HepG2 (cell line): ENCODE data around the gene CDC34. TPM values are rescaled to one million over a fixed set of nuclear protein-coding genes. Genes with fewer than 3 reads are reported as not detected.

Experiments
- EED ChIP-seq: sonication (generic); formaldehyde crosslinking; IDR thresholded peaks from 2 replicates; pipeline ENCODE4 v1.5.0; 2020; ENCODE audit warnings: mild to moderate bottlenecking, missing genetic modification reagents
- ERF ChIP-seq: IDR thresholded peaks from 2 replicates; pipeline ENCODE4 v1.6.1; 2018; ENCODE audit warnings: missing biosample characterization, missing genetic modification reagents
- FOXA3 ChIP-seq: IDR thresholded peaks from 2 replicates; pipeline ENCODE4 v1.6.1; 2016; ENCODE audit warnings: missing genetic modification reagents, missing compliant biosample characterization
- FOXO1 ChIP-seq: sonication (generic); formaldehyde crosslinking; IDR thresholded peaks from 2 replicates; pipeline ENCODE4 v1.4.0; 2020; ENCODE audit warnings: missing genetic modification reagents
- GABPB1 ChIP-seq: IDR thresholded peaks from 2 replicates; pipeline ENCODE4 v1.6.1; 2016; ENCODE audit warnings: mild to moderate bottlenecking, missing genetic modification reagents, moderate library complexity, missing compliant biosample characterization
- KDM1A ChIP-seq: IDR thresholded peaks from 2 replicates; pipeline ENCODE4 v1.6.1; 2016; ENCODE audit warnings: missing compliant biosample characterization
- SALL2 ChIP-seq: sonication (generic); formaldehyde crosslinking; IDR thresholded peaks from 2 replicates; pipeline ENCODE4 v1.8.1; 2023; ENCODE audit warnings: mild to moderate bottlenecking, missing genetic modification reagents, inconsistent platforms
- THYN1 ChIP-seq: sonication (generic); formaldehyde crosslinking; IDR thresholded peaks from 2 replicates; pipeline ENCODE4 v1.8.1; 2023; ENCODE audit warnings: low read depth, mild to moderate bottlenecking, moderate library complexity, missing genetic modification reagents, borderline replicate concordance
- ZNF280B ChIP-seq: sonication (generic); formaldehyde crosslinking; IDR thresholded peaks from 2 replicates; pipeline ENCODE4 v1.5.0; 2020; ENCODE audit warnings: missing genetic modification reagents, mild to moderate bottlenecking, borderline replicate concordance
- ZNF460 ChIP-seq: sonication (generic); formaldehyde crosslinking; IDR thresholded peaks from 2 replicates; pipeline ENCODE4 v1.5.1; 2020; ENCODE audit warnings: missing genetic modification reagents, mild to moderate bottlenecking, borderline replicate concordance
- ZNF746 ChIP-seq: sonication (generic); formaldehyde crosslinking; IDR thresholded peaks from 2 replicates; pipeline ENCODE4 v1.8.0; 2022; ENCODE audit warnings: mild to moderate bottlenecking, missing genetic modification reagents
- ZNF773 ChIP-seq: sonication (generic); formaldehyde crosslinking; IDR thresholded peaks from 2 replicates; pipeline ENCODE4 v1.4.0; 2020; ENCODE audit warnings: missing genetic modification reagents, borderline replicate concordance
- ZNF800 ChIP-seq: sonication (generic); formaldehyde crosslinking; IDR thresholded peaks from 2 replicates; pipeline ENCODE4 v1.4.0; 2020; ENCODE audit warnings: missing genetic modification reagents
- ZSCAN20 ChIP-seq: sonication (generic); formaldehyde crosslinking; IDR thresholded peaks from 2 replicates; pipeline ENCODE4 v1.4.0; 2020; ENCODE audit warnings: missing genetic modification reagents, mild to moderate bottlenecking, borderline replicate concordance
- polyA plus RNA-seq, 8 experiments: library from polyadenylated mRNA; depleted of rRNA in 3 of 8; stranded (reverse) in 7 of 8; unstranded in 1 of 8; fragments of >200 nt; fragmentation: Illumina TruSeq in 4 of 8; extraction: Trizol in 4 of 8; gene quantifications; 2 replicates each; pipeline versions ENCODE4 v1.2.1 to v1.2.3, GENCODE V29; 2011 to 2016; ENCODE audit warnings: low read depth in 4 of 8, missing spikeins in 1 of 8, mixed read lengths in 1 of 8; ENCODE audit not compliant: insufficient read depth in 1 of 8
- total RNA-seq, 5 experiments: library from RNA; depleted of rRNA; stranded (reverse); fragments of >200 nt; fragmentation: Illumina TruSeq; extraction: Trizol; gene quantifications; 2 replicates each; pipeline ENCODE4 v1.2.3, GENCODE V29; 2016; ENCODE audit warnings: low read depth in 1 of 5
- TF ChIP-seq, protein P1 (sequence below): sonication (generic); formaldehyde crosslinking; IDR thresholded peaks from 2 replicates; pipeline ENCODE4 v1.4.0; 2020; ENCODE audit warnings: missing genetic modification reagents, borderline replicate concordance
- TF ChIP-seq, protein P2 (sequence below): IDR thresholded peaks from 2 replicates; pipeline ENCODE4 v1.6.1; 2016; ENCODE audit warnings: mild to moderate bottlenecking, missing biosample characterization, missing genetic modification reagents
- TF ChIP-seq, protein P3 (sequence below): IDR thresholded peaks from 2 replicates; pipeline ENCODE4 v1.6.1; 2016
- TF ChIP-seq, protein P4 (sequence below): IDR thresholded peaks from 2 replicates; pipeline ENCODE4 v1.6.1; 2018; ENCODE audit warnings: missing genetic modification reagents

Gene CDC34
- total and polyA plus RNA-seq, 2 of the 13 experiments (the other 11 are each of a cell fraction or from before 2014, with no cell fraction given) = 138 to 150 TPM

DNA sequence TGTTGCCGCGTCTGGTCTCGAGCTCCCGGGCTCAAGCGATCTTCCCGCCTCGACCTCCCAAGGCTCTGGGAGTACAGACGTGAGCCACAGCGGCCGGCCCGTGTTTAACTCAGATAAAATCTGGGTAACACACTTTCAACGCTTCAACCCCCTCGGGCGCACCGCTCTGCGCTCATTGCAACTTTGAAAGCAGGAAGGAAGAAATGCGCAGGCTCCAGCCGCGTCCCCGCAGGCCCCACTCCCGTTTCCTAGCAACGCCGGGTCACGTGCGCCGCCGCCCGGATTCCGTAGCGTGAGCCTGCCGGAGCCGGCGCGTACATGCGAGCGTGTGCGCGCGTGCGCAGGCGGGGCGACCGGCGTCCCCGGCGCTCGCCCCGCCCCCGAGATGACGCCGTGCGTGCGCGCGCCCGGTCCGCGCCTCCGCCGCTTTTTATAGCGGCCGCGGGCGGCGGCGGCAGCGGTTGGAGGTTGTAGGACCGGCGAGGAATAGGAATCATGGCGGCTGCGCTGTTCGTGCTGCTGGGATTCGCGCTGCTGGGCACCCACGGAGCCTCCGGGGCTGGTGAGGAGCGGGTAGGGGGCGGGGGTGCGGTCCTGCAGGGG, 40.7 kb downstream of the CDC34 start, which contains the start of gene BSG (continued):
- TF ChIP-seq ZNF746 (CRISPR knock-in tag) (peak; percentile 32; the same call in 1 of the 2 replicates), ZSCAN20 (CRISPR knock-in tag) (0 out of 2 replicates have a peak, but pooled peaks have one; percentile 55), ZNF460 (CRISPR knock-in tag) (no peak), FOXO1 (CRISPR knock-in tag) (no peak; the same call in 1 of the 2 replicates), ZNF800 (CRISPR knock-in tag) (no peak), EED (CRISPR knock-in tag) (peak; percentile 34; the same call in 1 of the 2 replicates), ZNF280B (CRISPR knock-in tag) (no peak), GABPB1 (CRISPR knock-in tag) (peak; percentile 53), ERF (no peak), SALL2 (CRISPR knock-in tag) (peak; percentile 81; the same call in 1 of the 2 replicates), FOXA3 (CRISPR knock-in tag) (peak; percentile 14; the same call in 1 of the 2 replicates), THYN1 (CRISPR knock-in tag) (no peak), KDM1A (no peak), ZNF773 (CRISPR knock-in tag) (peak; percentile 47; the same call in 1 of the 2 replicates)
- TF ChIP-seq, protein P1, sequence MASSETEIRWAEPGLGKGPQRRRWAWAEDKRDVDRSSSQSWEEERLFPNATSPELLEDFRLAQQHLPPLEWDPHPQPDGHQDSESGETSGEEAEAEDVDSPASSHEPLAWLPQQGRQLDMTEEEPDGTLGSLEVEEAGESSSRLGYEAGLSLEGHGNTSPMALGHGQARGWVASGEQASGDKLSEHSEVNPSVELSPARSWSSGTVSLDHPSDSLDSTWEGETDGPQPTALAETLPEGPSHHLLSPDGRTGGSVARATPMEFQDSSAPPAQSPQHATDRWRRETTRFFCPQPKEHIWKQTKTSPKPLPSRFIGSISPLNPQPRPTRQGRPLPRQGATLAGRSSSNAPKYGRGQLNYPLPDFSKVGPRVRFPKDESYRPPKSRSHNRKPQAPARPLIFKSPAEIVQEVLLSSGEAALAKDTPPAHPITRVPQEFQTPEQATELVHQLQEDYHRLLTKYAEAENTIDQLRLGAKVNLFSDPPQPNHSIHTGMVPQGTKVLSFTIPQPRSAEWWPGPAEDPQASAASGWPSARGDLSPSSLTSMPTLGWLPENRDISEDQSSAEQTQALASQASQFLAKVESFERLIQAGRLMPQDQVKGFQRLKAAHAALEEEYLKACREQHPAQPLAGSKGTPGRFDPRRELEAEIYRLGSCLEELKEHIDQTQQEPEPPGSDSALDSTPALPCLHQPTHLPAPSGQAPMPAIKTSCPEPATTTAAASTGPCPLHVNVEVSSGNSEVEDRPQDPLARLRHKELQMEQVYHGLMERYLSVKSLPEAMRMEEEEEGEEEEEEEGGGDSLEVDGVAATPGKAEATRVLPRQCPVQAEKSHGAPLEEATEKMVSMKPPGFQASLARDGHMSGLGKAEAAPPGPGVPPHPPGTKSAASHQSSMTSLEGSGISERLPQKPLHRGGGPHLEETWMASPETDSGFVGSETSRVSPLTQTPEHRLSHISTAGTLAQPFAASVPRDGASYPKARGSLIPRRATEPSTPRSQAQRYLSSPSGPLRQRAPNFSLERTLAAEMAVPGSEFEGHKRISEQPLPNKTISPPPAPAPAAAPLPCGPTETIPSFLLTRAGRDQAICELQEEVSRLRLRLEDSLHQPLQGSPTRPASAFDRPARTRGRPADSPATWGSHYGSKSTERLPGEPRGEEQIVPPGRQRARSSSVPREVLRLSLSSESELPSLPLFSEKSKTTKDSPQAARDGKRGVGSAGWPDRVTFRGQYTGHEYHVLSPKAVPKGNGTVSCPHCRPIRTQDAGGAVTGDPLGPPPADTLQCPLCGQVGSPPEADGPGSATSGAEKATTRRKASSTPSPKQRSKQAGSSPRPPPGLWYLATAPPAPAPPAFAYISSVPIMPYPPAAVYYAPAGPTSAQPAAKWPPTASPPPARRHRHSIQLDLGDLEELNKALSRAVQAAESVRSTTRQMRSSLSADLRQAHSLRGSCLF = no peak
- TF ChIP-seq, protein P2, sequence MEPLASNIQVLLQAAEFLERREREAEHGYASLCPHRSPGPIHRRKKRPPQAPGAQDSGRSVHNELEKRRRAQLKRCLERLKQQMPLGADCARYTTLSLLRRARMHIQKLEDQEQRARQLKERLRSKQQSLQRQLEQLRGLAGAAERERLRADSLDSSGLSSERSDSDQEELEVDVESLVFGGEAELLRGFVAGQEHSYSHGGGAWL = peak; percentile 72
- TF ChIP-seq, protein P3, sequence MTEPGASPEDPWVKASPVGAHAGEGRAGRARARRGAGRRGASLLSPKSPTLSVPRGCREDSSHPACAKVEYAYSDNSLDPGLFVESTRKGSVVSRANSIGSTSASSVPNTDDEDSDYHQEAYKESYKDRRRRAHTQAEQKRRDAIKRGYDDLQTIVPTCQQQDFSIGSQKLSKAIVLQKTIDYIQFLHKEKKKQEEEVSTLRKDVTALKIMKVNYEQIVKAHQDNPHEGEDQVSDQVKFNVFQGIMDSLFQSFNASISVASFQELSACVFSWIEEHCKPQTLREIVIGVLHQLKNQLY (CRISPR knock-in tag) = no peak; the same call in 1 of the 2 replicates
- TF ChIP-seq, protein P4, sequence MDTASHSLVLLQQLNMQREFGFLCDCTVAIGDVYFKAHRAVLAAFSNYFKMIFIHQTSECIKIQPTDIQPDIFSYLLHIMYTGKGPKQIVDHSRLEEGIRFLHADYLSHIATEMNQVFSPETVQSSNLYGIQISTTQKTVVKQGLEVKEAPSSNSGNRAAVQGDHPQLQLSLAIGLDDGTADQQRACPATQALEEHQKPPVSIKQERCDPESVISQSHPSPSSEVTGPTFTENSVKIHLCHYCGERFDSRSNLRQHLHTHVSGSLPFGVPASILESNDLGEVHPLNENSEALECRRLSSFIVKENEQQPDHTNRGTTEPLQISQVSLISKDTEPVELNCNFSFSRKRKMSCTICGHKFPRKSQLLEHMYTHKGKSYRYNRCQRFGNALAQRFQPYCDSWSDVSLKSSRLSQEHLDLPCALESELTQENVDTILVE (CRISPR knock-in tag) = peak; percentile 44; the same call in 1 of the 2 replicates
